IMR-90 (cell line): ENCODE measurements around the gene TSC22D3.

Experiments used
- BHLHE40 ChIP-seq: fragments of 150-350 bp; IDR thresholded peaks from 2 replicates; pipeline ENCODE4 v1.6.1; 2016; ENCODE audit warnings: mild to moderate bottlenecking, low read depth, low read length
- MXI1 ChIP-seq: IDR thresholded peaks from 2 replicates; pipeline ENCODE4 v1.6.1; 2012; ENCODE audit warnings: low read depth, mild to moderate bottlenecking, low read length, moderate library complexity, borderline replicate concordance
- RCOR1 ChIP-seq: IDR thresholded peaks from 2 replicates; pipeline ENCODE4 v1.6.1; 2012; ENCODE audit warnings: mild to moderate bottlenecking, low read length, improper control_type of control experiment; ENCODE audit not compliant: insufficient replicate concordance
- RFX5 ChIP-seq: IDR thresholded peaks from 2 replicates; pipeline ENCODE4 v1.8.0; 2012; ENCODE audit warnings: low read depth, mild to moderate bottlenecking, low read length, moderate library complexity
- USF2 ChIP-seq: fragments of 150-350 bp; IDR thresholded peaks from 2 replicates; pipeline ENCODE4 v1.6.1; 2017; ENCODE audit warnings: mild to moderate bottlenecking, antibody characterized with exemption, low read length, low read depth
- TF ChIP-seq, protein P1 (sequence below): fragments of 150-350 bp; IDR thresholded peaks from 2 replicates; pipeline ENCODE4 v1.6.1; 2016; ENCODE audit warnings: low read depth, mild to moderate bottlenecking, low read length, moderate library complexity, borderline replicate concordance
- TF ChIP-seq, protein P2 (sequence below): conservative IDR thresholded peaks from 2 replicates; pipeline ENCODE4 v1.5.1; 2012; ENCODE audit warnings: mild to moderate bottlenecking, low read depth, low read length, improper control_type of control experiment

DNA sequence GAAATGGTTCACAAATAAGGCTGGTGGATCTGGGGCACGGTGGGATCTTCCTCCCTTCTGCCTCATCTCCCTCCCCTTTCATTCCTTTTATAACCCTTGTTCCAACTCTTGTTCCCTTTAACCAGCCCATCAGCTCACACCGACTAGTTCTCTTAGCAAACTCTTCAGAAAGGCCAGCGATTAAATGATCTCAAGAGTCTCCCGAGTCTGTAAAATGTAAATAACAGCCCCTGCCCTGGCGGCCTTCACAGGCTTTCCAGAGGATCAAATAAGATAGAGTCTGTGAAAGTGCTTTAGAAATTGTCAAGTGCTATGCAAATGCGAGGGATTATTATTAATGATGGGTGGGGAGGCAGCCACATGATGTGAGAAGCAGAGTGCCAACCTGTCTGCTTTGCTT is 27.1 kb downstream of the TSC22D3 start:
- TF ChIP-seq, protein P1, sequence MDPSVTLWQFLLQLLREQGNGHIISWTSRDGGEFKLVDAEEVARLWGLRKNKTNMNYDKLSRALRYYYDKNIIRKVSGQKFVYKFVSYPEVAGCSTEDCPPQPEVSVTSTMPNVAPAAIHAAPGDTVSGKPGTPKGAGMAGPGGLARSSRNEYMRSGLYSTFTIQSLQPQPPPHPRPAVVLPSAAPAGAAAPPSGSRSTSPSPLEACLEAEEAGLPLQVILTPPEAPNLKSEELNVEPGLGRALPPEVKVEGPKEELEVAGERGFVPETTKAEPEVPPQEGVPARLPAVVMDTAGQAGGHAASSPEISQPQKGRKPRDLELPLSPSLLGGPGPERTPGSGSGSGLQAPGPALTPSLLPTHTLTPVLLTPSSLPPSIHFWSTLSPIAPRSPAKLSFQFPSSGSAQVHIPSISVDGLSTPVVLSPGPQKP: no peak
- TF ChIP-seq, protein P2, sequence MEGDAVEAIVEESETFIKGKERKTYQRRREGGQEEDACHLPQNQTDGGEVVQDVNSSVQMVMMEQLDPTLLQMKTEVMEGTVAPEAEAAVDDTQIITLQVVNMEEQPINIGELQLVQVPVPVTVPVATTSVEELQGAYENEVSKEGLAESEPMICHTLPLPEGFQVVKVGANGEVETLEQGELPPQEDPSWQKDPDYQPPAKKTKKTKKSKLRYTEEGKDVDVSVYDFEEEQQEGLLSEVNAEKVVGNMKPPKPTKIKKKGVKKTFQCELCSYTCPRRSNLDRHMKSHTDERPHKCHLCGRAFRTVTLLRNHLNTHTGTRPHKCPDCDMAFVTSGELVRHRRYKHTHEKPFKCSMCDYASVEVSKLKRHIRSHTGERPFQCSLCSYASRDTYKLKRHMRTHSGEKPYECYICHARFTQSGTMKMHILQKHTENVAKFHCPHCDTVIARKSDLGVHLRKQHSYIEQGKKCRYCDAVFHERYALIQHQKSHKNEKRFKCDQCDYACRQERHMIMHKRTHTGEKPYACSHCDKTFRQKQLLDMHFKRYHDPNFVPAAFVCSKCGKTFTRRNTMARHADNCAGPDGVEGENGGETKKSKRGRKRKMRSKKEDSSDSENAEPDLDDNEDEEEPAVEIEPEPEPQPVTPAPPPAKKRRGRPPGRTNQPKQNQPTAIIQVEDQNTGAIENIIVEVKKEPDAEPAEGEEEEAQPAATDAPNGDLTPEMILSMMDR: no peak
- TF ChIP-seq BHLHE40: no peak
- TF ChIP-seq USF2: no peak
- no peak for TF ChIP-seq RCOR1
- TF ChIP-seq MXI1: no peak
- no peak for TF ChIP-seq RFX5
